ENCODE measurements around the gene LYPLAL1. TPM values are rescaled to one million over a fixed set of nuclear protein-coding genes. Genes with fewer than 3 reads are reported as not detected.
A peak's percentile ranks its signal among the peaks of the same experiment; 100 is the strongest.

Gene LYPLAL1
- total RNA-seq, 1 donor from 2014 or later: 35.3 TPM

DNA sequence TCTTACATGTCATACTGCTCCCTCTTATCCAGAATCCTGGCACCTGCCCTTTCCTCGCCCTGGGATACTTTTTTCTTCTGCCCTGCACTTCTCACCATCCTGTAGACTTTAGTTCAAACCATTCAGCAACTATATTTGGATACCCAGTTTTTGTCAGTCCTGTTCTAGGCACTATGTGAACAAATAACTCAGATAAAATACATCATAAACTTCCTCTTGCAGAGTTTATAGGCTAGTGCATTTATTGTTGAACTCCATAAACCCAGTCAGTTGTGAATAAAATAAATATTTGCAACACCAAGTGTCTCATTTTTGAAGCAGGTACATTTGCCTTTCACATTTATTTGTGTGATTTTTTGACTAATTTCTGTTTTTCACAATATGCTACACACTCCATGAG is 4.3 kb downstream of the LYPLAL1 start:
- H3K27ac Mint-ChIP-seq: peak overlapping the region; percentile 11
- H3K4me1 Mint-ChIP-seq: peaks cover 46% of the 10 kb centered on the region
- no peak for TF ChIP-seq CTCF (IDR thresholded peaks at IDR 0.05; ENCODE audit: unreplicated experiment)
- H3K36me3 Mint-ChIP-seq: peaks cover 23% of the 10 kb centered on the region
- no peak for DNase-seq (ENCODE audit: low spot score in 2 of 2, unreplicated experiment in 2 of 2)
- H3K4me3 Mint-ChIP-seq: no peak overlapping the region
- no peaks in the 10 kb centered on the region for H3K9me3 Mint-ChIP-seq
- H3K27me3 Mint-ChIP-seq (ENCODE audit: low read depth): no peaks in the 10 kb centered on the region

DNA sequence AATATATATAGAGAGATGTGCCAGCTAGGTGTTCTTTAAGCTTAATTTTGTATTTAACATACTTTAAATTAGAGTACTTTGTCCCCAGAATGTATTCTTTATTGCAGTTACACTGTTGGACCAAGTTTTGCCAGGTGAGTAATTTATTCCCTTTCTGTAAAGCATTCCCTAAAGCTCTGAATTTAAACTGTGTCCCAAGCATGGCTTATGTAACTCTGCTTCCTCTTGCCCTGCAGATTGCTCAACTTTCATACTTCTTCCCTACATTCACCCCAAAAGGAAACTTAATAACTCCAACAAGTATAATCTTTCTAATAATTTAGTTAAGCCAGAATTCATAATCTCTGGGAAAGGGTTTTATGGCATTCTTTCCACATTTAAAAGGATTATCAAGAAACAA is 5.6 kb downstream of the LYPLAL1 start:
- Mint-ChIP-seq H3K4me3 (no peak overlapping the region), H3K36me3 (peaks cover 35% of the 10 kb centered on the region), H3K4me1 (peaks cover 40% of the 10 kb centered on the region), H3K27me3 (ENCODE audit: low read depth) (no peaks in the 10 kb centered on the region), H3K9me3 (peaks cover 8% of the 10 kb centered on the region), H3K27ac (peak overlapping the region; percentile 50)
- DNase-seq (ENCODE audit: low spot score in 2 of 2, unreplicated experiment in 2 of 2): no peak
- no peak for TF ChIP-seq CTCF (IDR thresholded peaks at IDR 0.05; ENCODE audit: unreplicated experiment)

- H3K27me3 Mint-ChIP-seq (ENCODE audit: low read depth): no peaks in the 10 kb centered on the region
- no peak for DNase-seq (ENCODE audit: low spot score in 2 of 2, unreplicated experiment in 2 of 2)
- H3K4me1 Mint-ChIP-seq: peaks cover 13% of the 10 kb centered on the region
- peaks cover 47% of the 10 kb centered on the region for H3K36me3 Mint-ChIP-seq
- peaks cover 25% of the 10 kb centered on the region for H3K9me3 Mint-ChIP-seq
- no peak for TF ChIP-seq CTCF (IDR thresholded peaks at IDR 0.05; ENCODE audit: unreplicated experiment)
- H3K27ac Mint-ChIP-seq: no peak overlapping the region
- no peak overlapping the region for H3K4me3 Mint-ChIP-seq
Measured at GRCh38 chr1:219184337-219184736, 10.7 kb downstream of the LYPLAL1 start.

DNA sequence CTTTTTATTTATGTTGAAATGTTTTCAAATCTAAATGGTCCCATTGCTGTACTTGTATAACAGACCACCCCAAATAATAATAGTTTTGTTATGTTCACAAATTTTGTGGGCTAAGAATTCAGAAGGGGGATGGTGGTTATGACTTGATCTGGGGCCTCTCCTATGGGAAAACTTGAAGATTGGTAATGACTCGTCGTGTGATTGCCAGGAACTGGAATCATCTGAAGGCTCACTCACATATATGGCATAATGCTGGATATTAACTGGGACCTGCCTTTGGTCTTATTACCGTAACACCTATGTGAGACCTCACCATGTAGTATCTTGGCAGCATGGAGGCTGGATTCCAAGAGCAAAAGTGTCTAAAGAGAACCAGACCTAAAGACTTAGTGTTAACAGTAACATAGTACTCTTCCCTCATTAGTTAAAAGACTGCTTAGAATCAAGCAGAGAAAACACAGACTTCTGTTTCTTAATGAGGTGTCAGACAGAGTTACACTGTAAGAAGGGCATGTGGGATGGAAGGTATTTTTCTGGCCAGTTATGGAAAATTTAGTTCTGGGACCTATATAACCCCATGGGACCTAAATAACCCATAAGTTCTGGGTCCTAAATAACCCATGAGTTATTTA is 11.9 kb downstream of the LYPLAL1 start:
- Mint-ChIP-seq H3K4me3 (no peak overlapping the region), H3K9me3 (peaks cover 25% of the 10 kb centered on the region), H3K27me3 (ENCODE audit: low read depth) (no peaks in the 10 kb centered on the region), H3K36me3 (peaks cover 44% of the 10 kb centered on the region), H3K4me1 (peaks cover 13% of the 10 kb centered on the region), H3K27ac (no peak overlapping the region)
- no peak for TF ChIP-seq CTCF (IDR thresholded peaks at IDR 0.05; ENCODE audit: unreplicated experiment)
- DNase-seq (ENCODE audit: low spot score in 2 of 2, unreplicated experiment in 2 of 2): no peak

- Mint-ChIP-seq H3K27me3 (ENCODE audit: low read depth) (no peaks in the 10 kb centered on the region), H3K4me3 (no peak overlapping the region), H3K4me1 (peaks cover 11% of the 10 kb centered on the region), H3K36me3 (peaks cover 31% of the 10 kb centered on the region), H3K27ac (peak overlapping the region; percentile 13), H3K9me3 (peaks cover 22% of the 10 kb centered on the region)
- TF ChIP-seq CTCF (IDR thresholded peaks at IDR 0.05; ENCODE audit: unreplicated experiment): no peak
- DNase-seq (ENCODE audit: low spot score in 2 of 2, unreplicated experiment in 2 of 2): no peak
Measured at GRCh38 chr1:219188331-219188803, 14.7 kb downstream of the LYPLAL1 start.
